ENCODE data around the gene NAA50. TPM values are rescaled to one million over a fixed set of nuclear protein-coding genes. Genes with fewer than 3 reads are reported as not detected.

NAA50 gene
- total and polyA plus RNA-seq, 2 of the 13 experiments (the other 11 are each of a cell fraction or from before 2014, with no cell fraction given), result 30.2 to 233 TPM

DNA sequence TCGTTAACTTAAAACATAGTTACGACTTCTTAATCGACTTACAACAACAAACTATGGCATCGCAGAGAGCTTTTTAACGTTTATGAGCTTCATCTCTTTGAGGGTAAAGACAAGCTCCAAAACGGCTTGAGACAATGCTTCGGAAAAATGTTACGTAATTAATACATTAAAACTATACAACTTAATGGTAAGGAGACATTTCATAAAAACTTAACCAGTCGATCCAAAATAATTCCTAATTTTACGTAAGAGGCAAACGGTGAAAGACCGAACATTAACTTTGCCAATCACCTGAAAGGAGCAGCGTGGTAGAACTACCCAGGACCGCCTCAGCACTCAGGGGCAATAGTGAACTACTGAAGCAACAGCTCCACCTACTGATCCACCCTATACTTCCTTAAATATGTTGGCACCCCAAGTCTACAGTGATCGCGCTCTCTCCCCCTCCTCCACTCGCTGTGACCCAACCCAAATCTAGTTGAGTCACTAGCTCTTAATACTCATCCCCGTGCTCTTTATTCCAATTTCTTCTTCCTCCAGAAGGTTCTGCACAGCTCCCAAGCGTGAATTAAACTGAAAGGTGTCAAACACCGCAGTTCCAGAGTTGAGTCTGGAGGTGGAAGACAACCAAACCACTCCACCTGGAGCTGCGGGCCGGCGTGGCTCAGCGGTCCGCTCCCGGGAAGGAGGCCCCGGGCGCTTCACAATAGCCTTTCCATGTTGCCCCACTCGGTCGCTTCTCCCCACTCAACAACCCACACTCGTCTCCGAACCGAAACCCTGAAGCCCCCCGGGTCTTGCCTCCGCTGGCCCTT, 901 bp downstream of the NAA50 start:
- no peaks in the 10 kb centered on the region for H3K9me3 ChIP-seq (ENCODE audit: low read length)
- H3K79me2 ChIP-seq (ENCODE audit: insufficient read depth, low read length), result peaks cover 89% of the 10 kb centered on the region
- H4K20me1 ChIP-seq (ENCODE audit: insufficient read depth, low read length), result peaks cover 30% of the 10 kb centered on the region
- under 1% methylated on average over 25 of the region's 35 CpGs for WGBS (ENCODE audit: low lambda C conversion rate)
- FAIRE-seq (peak; percentile 94), ATAC-seq (peak; percentile 73), DNase-seq (ENCODE audit: low spot score) (peak; percentile 79)
- ChIA-PET CTCF (ENCODE audit: low intra/inter-chr PET ratio, low total read pairs) (interaction anchor here (0.6 to 2.1 kb wide), 3 partner anchors 9 to 286 kb away, joined by 3 to 20 read pairs (median 4); no protein-coding TSS in a partner anchor), POLR2A (interaction anchor here (0.8 to 4.0 kb wide), 6 partner anchors 22 to 726 kb away, joined by 3 to 22 read pairs (median 3); partner anchors contain the start of genes CCDC191 and USF3)
- no peaks in the 10 kb centered on the region; a peak in 1 of 5 replicates for H3K36me3 ChIP-seq (replicated peaks in 1 of 2; ENCODE audit: control insufficient read depth in 1 of 2, insufficient read depth in 2 of 2, low read length in 2 of 2)
- H3K9ac ChIP-seq (ENCODE audit: insufficient read depth, low read depth, low read length), result peak overlapping the region; percentile 98
- H2AFZ ChIP-seq (ENCODE audit: low read length), result no peak overlapping the region
- peak overlapping the region; percentile 92 to 100 (median 97) for H3K4me3 ChIP-seq (replicated peaks in 1 of 3; ENCODE audit: insufficient read depth in 1 of 3, low read depth in 2 of 3, low read length in 3 of 3)
- no peaks in the 10 kb centered on the region; a peak in 1 of 5 replicates for H3K27me3 ChIP-seq (ENCODE audit: control insufficient read depth in 1 of 2, insufficient read depth in 2 of 2, low read length in 2 of 2)
- H3K4me2 ChIP-seq (ENCODE audit: low read depth, low read length), result peak overlapping the region; percentile 97
- BruUV-seq (replicated peaks), result no TSS peak
- in situ Hi-C loops (cut with HindIII; ENCODE audit: extremely low pct_ligation_motif_present, low pct_unique_long_range_greater_than_20kb) (loop anchor here (10.0 kb wide), 1 partner anchor 90 kb away; the partner anchor contains the start of gene GRAMD1C), intact Hi-C loops (cut with micrococcal nuclease; ENCODE audit: unreplicated experiment) (loop anchor here (1.0 to 10.0 kb wide), 6 partner anchors 9 to 250 kb away; partner anchors contain the start of gene USF3)
- peak overlapping the region; percentile 100 for H3K27ac ChIP-seq (ENCODE audit: extremely low read length, insufficient read depth, low read length)
- H3K4me1 ChIP-seq (ENCODE audit: insufficient read depth, low read length), result peaks cover 60% of the 10 kb centered on the region
- TF ChIP-seq GTF2F1 (IDR thresholded peaks at IDR 0.05; ENCODE audit: low read length) (no peak), MXI1 (IDR thresholded peaks at IDR 0.05; ENCODE audit: borderline replicate concordance, low read depth, low read length) (0 out of 3 replicates have a peak, but pooled peaks have one; percentile 10), ZNF101 (CRISPR knock-in tag; IDR thresholded peaks at IDR 0.05; ENCODE audit: borderline replicate concordance, low read depth) (no peak), YEATS2 (CRISPR knock-in tag; IDR thresholded peaks at IDR 0.05; ENCODE audit: borderline replicate concordance) (no peak), NAIF1 (CRISPR knock-in tag; IDR thresholded peaks at IDR 0.05; ENCODE audit: borderline replicate concordance) (no peak; the same call in 1 of the 2 replicates), ZNF629 (CRISPR knock-in tag; conservative IDR thresholded peaks at IDR 0.05) (no peak), EHMT2 (IDR thresholded peaks at IDR 0.05; ENCODE audit: borderline replicate concordance, low read depth, low read length) (no peak), PCBP2 (optimal IDR thresholded peaks at IDR 0.05; ENCODE audit: low read depth, low read length, poor library complexity, severe bottlenecking) (no peak), CENPT (CRISPR knock-in tag; IDR thresholded peaks at IDR 0.05; ENCODE audit: low read depth) (no peak), ARID3A (IDR thresholded peaks at IDR 0.05; ENCODE audit: low read depth, low read length) (0 out of 2 replicates have a peak, but pooled peaks have one; percentile 29)
- TF ChIP-seq, protein P1, sequence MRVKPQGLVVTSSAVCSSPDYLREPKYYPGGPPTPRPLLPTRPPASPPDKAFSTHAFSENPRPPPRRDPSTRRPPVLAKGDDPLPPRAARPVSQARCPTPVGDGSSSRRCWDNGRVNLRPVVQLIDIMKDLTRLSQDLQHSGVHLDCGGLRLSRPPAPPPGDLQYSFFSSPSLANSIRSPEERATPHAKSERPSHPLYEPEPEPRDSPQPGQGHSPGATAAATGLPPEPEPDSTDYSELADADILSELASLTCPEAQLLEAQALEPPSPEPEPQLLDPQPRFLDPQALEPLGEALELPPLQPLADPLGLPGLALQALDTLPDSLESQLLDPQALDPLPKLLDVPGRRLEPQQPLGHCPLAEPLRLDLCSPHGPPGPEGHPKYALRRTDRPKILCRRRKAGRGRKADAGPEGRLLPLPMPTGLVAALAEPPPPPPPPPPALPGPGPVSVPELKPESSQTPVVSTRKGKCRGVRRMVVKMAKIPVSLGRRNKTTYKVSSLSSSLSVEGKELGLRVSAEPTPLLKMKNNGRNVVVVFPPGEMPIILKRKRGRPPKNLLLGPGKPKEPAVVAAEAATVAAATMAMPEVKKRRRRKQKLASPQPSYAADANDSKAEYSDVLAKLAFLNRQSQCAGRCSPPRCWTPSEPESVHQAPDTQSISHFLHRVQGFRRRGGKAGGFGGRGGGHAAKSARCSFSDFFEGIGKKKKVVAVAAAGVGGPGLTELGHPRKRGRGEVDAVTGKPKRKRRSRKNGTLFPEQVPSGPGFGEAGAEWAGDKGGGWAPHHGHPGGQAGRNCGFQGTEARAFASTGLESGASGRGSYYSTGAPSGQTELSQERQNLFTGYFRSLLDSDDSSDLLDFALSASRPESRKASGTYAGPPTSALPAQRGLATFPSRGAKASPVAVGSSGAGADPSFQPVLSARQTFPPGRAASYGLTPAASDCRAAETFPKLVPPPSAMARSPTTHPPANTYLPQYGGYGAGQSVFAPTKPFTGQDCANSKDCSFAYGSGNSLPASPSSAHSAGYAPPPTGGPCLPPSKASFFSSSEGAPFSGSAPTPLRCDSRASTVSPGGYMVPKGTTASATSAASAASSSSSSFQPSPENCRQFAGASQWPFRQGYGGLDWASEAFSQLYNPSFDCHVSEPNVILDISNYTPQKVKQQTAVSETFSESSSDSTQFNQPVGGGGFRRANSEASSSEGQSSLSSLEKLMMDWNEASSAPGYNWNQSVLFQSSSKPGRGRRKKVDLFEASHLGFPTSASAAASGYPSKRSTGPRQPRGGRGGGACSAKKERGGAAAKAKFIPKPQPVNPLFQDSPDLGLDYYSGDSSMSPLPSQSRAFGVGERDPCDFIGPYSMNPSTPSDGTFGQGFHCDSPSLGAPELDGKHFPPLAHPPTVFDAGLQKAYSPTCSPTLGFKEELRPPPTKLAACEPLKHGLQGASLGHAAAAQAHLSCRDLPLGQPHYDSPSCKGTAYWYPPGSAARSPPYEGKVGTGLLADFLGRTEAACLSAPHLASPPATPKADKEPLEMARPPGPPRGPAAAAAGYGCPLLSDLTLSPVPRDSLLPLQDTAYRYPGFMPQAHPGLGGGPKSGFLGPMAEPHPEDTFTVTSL (CRISPR knock-in tag; IDR thresholded peaks at IDR 0.05; ENCODE audit: borderline replicate concordance), result no peak
- TF ChIP-seq, protein P2, sequence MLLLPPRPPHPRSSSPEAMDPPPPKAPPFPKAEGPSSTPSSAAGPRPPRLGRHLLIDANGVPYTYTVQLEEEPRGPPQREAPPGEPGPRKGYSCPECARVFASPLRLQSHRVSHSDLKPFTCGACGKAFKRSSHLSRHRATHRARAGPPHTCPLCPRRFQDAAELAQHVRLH (CRISPR knock-in tag; IDR thresholded peaks at IDR 0.05; ENCODE audit: borderline replicate concordance, low read depth), result no peak

Data from HepG2 (cell line).